ENCODE measurements around the gene B3GALT5.
A peak's percentile ranks its signal among the peaks of the same experiment; 100 is the strongest.

Gene B3GALT5

DNA sequence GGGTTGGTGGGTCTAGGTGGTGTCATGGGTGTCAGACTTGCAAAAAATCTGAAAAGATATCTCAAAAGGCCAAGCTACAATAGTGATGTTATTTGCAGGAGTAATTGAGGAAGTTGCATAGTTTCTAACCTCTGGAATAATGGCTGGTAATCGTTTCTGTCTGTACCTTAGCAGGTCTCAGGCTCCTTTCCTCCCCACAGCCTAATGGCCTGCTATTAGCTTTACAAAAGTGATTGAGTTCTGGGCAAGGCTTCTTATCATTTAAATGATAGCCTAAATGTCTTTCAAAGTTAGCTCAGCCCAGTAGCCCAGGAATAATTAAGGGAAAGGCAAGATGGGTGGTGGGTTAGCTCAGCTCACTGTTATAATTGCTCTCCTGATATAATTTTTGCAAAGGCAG, 94.6 kb downstream of the B3GALT5 start:
- no peak for DNase-seq

DNA sequence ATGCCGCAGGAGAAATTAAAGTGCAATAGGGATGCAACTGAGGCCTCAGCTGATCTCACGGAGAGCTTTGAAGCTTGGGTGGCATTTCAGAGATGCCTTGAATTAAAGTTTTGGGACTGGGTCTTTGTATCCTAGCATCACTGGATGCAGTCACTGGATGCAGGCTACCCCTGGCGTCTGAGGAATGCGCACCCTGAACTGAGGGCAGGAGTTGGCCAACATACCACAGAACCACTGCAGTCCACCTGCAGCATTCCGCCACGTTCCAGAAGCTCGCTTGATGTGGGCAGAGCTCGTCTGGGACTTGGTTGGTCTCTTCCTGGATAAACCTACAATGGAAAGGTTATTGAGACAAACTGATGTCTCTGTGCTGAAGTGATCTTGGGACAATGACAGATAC, 98.1 kb downstream of the B3GALT5 start:
- no peak for DNase-seq

DNA sequence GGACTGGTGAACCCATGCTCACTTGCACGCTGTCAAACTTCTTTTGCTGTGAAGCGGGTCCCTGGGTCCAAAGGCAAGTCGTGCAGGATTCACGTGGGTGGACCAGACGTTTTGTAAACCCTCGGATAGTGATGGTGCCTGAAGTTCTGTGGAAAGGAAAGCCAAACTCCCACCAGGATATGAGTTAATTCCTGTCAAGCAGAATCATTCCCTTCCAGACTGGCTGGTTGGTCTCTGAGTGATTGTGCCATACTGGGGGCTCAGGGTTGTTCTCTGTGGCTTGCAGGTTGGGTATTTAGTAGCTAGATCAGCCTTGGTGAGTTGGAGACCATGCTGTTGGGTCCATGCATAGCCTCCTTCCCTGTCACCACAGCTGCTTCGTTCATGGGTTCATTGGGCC, 99.5 kb downstream of the B3GALT5 start:
- DNase-seq = no peak

DNA sequence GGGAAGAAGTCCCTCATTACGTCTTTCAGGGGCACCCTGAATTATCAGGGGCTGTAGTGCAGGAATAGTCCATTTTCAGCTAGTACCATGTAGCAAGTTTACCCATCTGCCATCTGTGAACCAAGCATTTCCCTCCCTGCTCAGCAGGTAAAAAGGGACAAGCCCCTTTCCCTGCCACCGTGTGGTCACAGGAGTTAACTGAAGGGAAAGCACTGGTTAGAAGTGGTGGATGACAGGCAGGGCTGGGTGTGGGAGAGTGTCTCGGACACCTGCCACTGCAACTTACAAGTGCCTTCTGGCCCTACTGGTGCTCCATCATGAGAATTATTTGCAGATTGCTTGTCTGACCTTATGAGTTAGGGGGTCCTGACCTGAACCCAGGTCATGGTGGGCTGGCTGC, 100.2 kb downstream of the B3GALT5 start:
- no peak for DNase-seq

DNA sequence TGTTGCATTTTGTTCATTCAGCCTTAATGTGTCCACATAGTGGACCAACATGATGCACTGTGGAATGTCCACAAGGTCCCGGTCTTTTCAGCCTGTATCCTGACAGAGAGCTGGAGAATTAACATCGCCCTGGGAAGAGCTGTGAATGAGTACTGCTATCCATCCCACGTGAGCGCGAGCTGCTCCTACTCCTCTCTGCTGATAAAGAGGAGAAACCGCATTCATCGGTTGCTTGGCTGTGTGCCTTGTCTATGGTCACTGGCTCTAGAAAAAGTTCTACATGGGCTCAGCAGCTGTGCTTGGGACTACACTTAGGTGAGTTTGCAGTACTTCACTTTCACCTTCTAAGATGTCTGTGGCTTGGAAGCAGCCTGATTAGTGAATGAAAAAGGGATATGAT, 101.2 kb downstream of the B3GALT5 start:
- no peak for DNase-seq

DNA sequence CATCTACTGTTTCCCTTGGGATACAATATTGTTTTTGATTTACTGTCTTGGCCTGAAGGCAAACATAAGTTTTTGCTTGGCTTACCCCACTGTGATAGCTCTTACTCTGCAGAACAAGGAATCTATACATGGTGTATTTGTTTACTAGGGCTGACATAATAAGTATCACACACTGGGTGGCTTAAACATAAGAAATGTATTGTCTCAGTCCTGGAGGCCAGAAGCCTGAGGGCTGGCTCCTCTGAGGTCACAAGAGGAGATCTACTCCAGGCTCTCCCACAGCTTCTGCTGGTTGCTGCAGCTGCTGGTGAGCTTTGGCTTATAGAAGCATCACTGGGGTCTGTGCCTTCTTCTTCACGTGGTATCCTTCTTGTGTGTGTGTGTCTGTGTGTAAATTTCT, 101.6 kb downstream of the B3GALT5 start:
- no peak for DNase-seq

DNA sequence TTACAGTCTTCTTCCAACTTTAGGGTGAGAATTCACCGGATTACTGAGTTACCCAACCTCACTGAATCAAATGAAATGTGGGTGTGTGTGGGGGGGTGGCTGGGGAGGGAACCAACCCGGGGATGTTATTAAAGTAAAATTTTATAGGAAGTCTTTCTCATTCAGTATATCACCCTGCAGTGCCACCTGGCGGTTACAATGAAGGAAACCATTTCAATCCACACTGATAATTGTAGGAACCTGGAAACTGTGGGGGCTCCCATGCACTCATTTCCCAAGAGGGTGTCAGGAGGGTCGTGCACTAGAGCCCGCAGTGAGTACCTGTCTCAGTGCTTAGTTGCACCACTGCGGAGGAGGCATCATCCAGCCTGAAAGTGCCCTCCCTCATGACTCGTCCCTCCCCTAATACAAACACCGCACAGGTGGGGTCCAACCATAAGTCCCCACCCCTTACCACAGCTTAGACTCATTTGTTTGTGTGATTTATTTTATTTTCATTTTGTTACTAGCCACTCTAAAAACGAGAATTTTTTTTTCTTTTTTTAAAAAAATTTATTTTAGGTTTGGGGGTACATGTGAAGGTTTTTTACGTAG, 103.2 kb downstream of the B3GALT5 start:
- DNase-seq = peak; percentile 62

DNA sequence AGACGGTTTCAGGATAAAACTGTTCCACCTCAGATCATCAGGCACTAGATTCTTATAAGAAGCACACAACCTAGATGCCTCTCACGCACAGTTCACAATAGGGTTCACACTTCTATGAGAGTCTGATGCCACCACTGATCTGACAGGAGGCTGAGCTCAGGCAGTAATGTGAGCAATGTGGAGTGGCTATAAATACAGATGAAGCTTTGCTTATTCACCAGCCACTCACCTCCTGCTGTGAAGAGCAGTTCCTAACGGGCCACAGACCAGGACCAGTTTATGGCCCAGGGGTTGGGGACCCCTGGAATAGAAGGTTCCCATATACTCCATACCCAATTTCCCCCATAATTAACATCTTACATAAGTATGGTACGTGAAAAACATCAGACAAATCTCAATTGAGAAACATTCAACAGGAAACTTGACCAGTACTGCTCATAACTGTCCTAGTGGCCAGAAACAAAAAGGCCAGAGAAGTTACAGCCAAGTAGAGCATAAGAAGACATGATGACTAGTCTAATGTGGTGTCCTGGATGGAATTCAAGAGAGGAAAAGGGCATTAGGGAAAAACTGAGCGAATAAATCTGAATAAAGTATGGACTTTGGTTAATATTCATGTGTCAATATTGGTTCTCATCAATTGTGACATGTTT, 107.5 kb downstream of the B3GALT5 start:
- no peak for DNase-seq

DNA sequence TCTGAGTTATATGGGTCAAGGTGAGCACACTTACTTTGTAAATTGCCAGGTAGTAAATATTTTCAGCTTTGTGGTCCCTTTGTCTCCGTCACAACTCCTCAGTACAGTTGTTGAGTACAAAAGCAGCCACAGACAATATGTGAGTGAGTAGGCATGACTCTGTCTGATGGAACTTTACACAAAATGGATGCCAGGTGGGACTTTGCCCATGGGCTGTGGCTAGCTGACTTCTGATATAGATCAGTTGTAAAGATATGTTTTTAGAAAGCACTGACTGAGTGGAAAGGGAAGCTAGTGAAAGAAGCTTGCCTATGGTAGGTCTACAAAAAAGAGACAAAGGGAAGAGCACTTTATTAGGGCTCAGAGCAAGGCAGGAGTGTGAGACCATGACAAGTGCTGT, 109.1 kb downstream of the B3GALT5 start:
- no peak for DNase-seq

All from suppressor macrophage treated with lipopolysaccharide for 4 hours (primary cell).